Vagina (tissue), 2 donors: ENCODE measurements around the gene TNS2. TPM values are rescaled to one million over a fixed set of nuclear protein-coding genes. Genes with fewer than 3 reads are reported as not detected.

Experiments
- DNase-seq, 2 donors: peaks; one replicate each; pipeline ENCODE4 v3.0.0-alpha.2; 2017; ENCODE audit errors: extremely low spot score in 2 of 2
- H3K27ac ChIP-seq: fragments of 200-600 bp; sonication (generic); one replicate; pipeline ENCODE4 v1.5.1; 2019
- H3K27me3 ChIP-seq: fragments of 200-600 bp; sonication (generic); one replicate; pipeline ENCODE4 v1.5.1; 2019
- H3K36me3 ChIP-seq, 2 donors: fragments of 200-600 bp; sonication (generic); one replicate each; pipeline ENCODE4 v1.5.1; 2017 to 2019
- H3K4me1 ChIP-seq: fragments of 200-600 bp; sonication (generic); one replicate; pipeline ENCODE4 v1.5.1; 2019
- H3K4me3 ChIP-seq, 2 donors: fragments of 200-600 bp; sonication (generic); 1 replicate in 1 of 2; 2 replicates in 1 of 2; pipeline ENCODE4 v1.5.1; 2016 to 2019
- H3K9me3 ChIP-seq: fragments of 200-600 bp; sonication (generic); one replicate; pipeline ENCODE4 v1.5.1; 2019
- CTCF ChIP-seq, 3 experiments: fragments of 450-650 bp in 2 of 3; fragments of 200-600 bp in 1 of 3; sonication (generic) in 1 of 3; IDR thresholded peaks; one replicate each; pipeline ENCODE4 v1.5.1; 2017 to 2019; ENCODE audit warnings: antibody characterized with exemption in 3 of 3, mild to moderate bottlenecking in 2 of 3, moderate library complexity in 2 of 3
- POLR2A ChIP-seq, 2 donors: fragments of 450-650 bp; IDR thresholded peaks; one replicate each; pipeline ENCODE4 v1.6.1; 2017; ENCODE audit warnings: antibody characterized with exemption in 2 of 2, mild to moderate bottlenecking in 2 of 2, moderate library complexity in 2 of 2
- POLR2AphosphoS5 ChIP-seq, 2 donors: sonication (generic); formaldehyde crosslinking; IDR thresholded peaks; one replicate each; pipeline ENCODE4 v1.9.0; 2017; ENCODE audit warnings: antibody characterized with exemption in 2 of 2, mild to moderate bottlenecking in 2 of 2, low read depth in 1 of 2; ENCODE audit not compliant: insufficient read depth in 1 of 2
- intact Hi-C: fragments of 100-400 bp; cut with DNase I; formaldehyde crosslinking; loops from one replicate; pipeline ENCODE4 v1.15.1; 2023
- total RNA-seq: library from RNA; depleted of rRNA; stranded (reverse); fragments of >200 nt; gene quantifications from one replicate; pipeline ENCODE4 v1.2.3, GENCODE V29; 2016

TNS2 gene
- 235 TPM for total RNA-seq

GRCh38 chr12:53049571-53050318 is at the start of gene TNS2:
Gene TNS2, plus strand, starts transcription at chr12:53050065. Its CDS starts 121 bp downstream, at chr12:53050186.
- H3K4me1 ChIP-seq, result peaks cover 84% of the 10 kb centered on the region
- no peaks in the 10 kb centered on the region for H3K36me3 ChIP-seq
- peak in 1 of 2 donors; percentile 63 for TF ChIP-seq POLR2A (IDR thresholded peaks at IDR 0.05)
- no peak for TF ChIP-seq CTCF (IDR thresholded peaks at IDR 0.05)
- TF ChIP-seq POLR2AphosphoS5 (IDR thresholded peaks at IDR 0.05; ENCODE audit: insufficient read depth in 1 of 2, low read depth in 1 of 2), result peak; percentile 75 to 88
- no peaks in the 10 kb centered on the region for H3K27me3 ChIP-seq
- H3K4me3 ChIP-seq, result peak within 1 kb of the TSS; percentile 73 to 86
- H3K27ac ChIP-seq, result peak within 1 kb of the TSS; percentile 96
- intact Hi-C loops, result loop anchor here (10.0 kb wide), 1 partner anchor 45 kb away; the partner anchor contains the start of gene IGFBP6
- peak in 1 of 2 donors; percentile 96 for DNase-seq
- H3K9me3 ChIP-seq, result no peaks in the 10 kb centered on the region

- TF ChIP-seq POLR2AphosphoS5 (IDR thresholded peaks at IDR 0.05; ENCODE audit: insufficient read depth in 1 of 2, low read depth in 1 of 2), result peak in 1 of 2 donors; percentile 42
- TF ChIP-seq POLR2A (IDR thresholded peaks at IDR 0.05), result no peak
- H3K27me3 ChIP-seq, result no peaks in the 10 kb centered on the region
- H3K4me3 ChIP-seq, result no peak overlapping the region
- H3K27ac ChIP-seq, result peak overlapping the region; percentile 97
- H3K36me3 ChIP-seq, result no peaks in the 10 kb centered on the region
- H3K4me1 ChIP-seq, result peaks cover 42% of the 10 kb centered on the region
- DNase-seq, result no peak
- H3K9me3 ChIP-seq, result no peaks in the 10 kb centered on the region
- intact Hi-C loops, result no loop called here
Measured at GRCh38 chr12:53004178-53004577, 45.7 kb upstream of the TNS2 start.

GRCh38 chr12:53004582-53004981 is 45.3 kb upstream of the TNS2 start:
- Histone ChIP-seq H3K36me3 (no peaks in the 10 kb centered on the region), H3K4me1 (peaks cover 46% of the 10 kb centered on the region), H3K4me3 (no peak overlapping the region), H3K27ac (peak overlapping the region; percentile 97), H3K27me3 (no peaks in the 10 kb centered on the region), H3K9me3 (no peaks in the 10 kb centered on the region)
- intact Hi-C loops, result no loop called here
- no peak for DNase-seq
- TF ChIP-seq CTCF (IDR thresholded peaks at IDR 0.05) (no peak), POLR2AphosphoS5 (IDR thresholded peaks at IDR 0.05; ENCODE audit: insufficient read depth in 1 of 2, low read depth in 1 of 2) (peak in 1 of 2 donors; percentile 1)

GRCh38 chr12:53005215-53005985 is 44.5 kb upstream of the TNS2 start:
- intact Hi-C loops, result no loop called here
- DNase-seq, result no peak
- no peaks in the 10 kb centered on the region for H3K36me3 ChIP-seq
- TF ChIP-seq CTCF (IDR thresholded peaks at IDR 0.05) (no peak), POLR2A (IDR thresholded peaks at IDR 0.05) (no peak), POLR2AphosphoS5 (IDR thresholded peaks at IDR 0.05; ENCODE audit: insufficient read depth in 1 of 2, low read depth in 1 of 2) (no peak)
- peak overlapping the region; percentile 97 for H3K27ac ChIP-seq
- peaks cover 55% of the 10 kb centered on the region for H3K4me1 ChIP-seq
- H3K27me3 ChIP-seq, result no peaks in the 10 kb centered on the region
- peak overlapping the region; percentile 63 to 94 for H3K4me3 ChIP-seq
- H3K9me3 ChIP-seq, result no peaks in the 10 kb centered on the region

GRCh38 chr12:53005986-53006809 is 43.7 kb upstream of the TNS2 start, which contains the start of gene EIF4B:
Gene EIF4B, plus strand, starts transcription at chr12:53006456. Its CDS starts 28 bp downstream, at chr12:53006484.
- Histone ChIP-seq H3K4me3 (peak within 1 kb of the TSS; percentile 63 to 94), H3K36me3 (no peaks in the 10 kb centered on the region), H3K9me3 (no peaks in the 10 kb centered on the region), H3K27me3 (no peaks in the 10 kb centered on the region), H3K27ac (peak within 1 kb of the TSS; percentile 97), H3K4me1 (peaks cover 63% of the 10 kb centered on the region)
- intact Hi-C loops, result no loop called here
- TF ChIP-seq CTCF (IDR thresholded peaks at IDR 0.05), result no peak
- TF ChIP-seq POLR2A (IDR thresholded peaks at IDR 0.05), result peak in 1 of 2 donors; percentile 72
- peak; percentile 94 to 97 for TF ChIP-seq POLR2AphosphoS5 (IDR thresholded peaks at IDR 0.05; ENCODE audit: insufficient read depth in 1 of 2, low read depth in 1 of 2)
- peak; percentile 98 to 100 for DNase-seq
